Measurements from ENCODE around the gene VPS26B.

GRCh38 chr11:134272381-134273316 is 48.2 kb downstream of the VPS26B start:
- TF ChIP-seq CTCF (IDR thresholded peaks at IDR 0.05) (no peak), POLR2A (IDR thresholded peaks at IDR 0.05; ENCODE audit: low read depth) (no peak)
